CD4-positive, alpha-beta T cell treated with Interleukin-6 at 100 ng/mL for 8 hours (primary cell): ENCODE measurements around the gene PDGFRB.
"Not testable (repeated sequence)": the region's sequence is repeated elsewhere in the genome, so short reads cannot be mapped to it uniquely, and the experiment has no call there.

Source experiments
- DNase-seq: peaks from one replicate; pipeline ENCODE4 v3.0.0-alpha.2; 2020; ENCODE audit warnings: mixed read lengths, low spot score

Gene PDGFRB

GRCh38 chr5:150114102-150114641, 41.5 kb downstream of the PDGFRB start:
- no peak for DNase-seq

- no peak for DNase-seq
These were observed 42.4 kb downstream of the PDGFRB start for GRCh38 chr5:150113047-150113744.

- no peak for DNase-seq
These were observed 43.2 kb downstream of the PDGFRB start for GRCh38 chr5:150112201-150113046.

- DNase-seq: no peak
These were observed 44.5 kb downstream of the PDGFRB start for GRCh38 chr5:150111122-150111521.

GRCh38 chr5:150109921-150110320, 45.7 kb downstream of the PDGFRB start:
- DNase-seq: no peak

GRCh38 chr5:150108711-150109514, 46.7 kb downstream of the PDGFRB start:
- DNase-seq: no peak

- no peak for DNase-seq
These were observed 47.7 kb downstream of the PDGFRB start for GRCh38 chr5:150107909-150108447.

- DNase-seq: no peak
These were observed 48.8 kb downstream of the PDGFRB start for GRCh38 chr5:150106674-150107426.

- DNase-seq: no peak
These were observed 49.6 kb downstream of the PDGFRB start for GRCh38 chr5:150105928-150106615.

- no peak for DNase-seq
These were observed 51.1 kb downstream of the PDGFRB start for GRCh38 chr5:150104550-150104870.

- DNase-seq: no peak
These were observed 51.7 kb downstream of the PDGFRB start for GRCh38 chr5:150103678-150104549.

- no peak for DNase-seq
These were observed 54.6 kb downstream of the PDGFRB start for GRCh38 chr5:150101023-150101422.

- no peak for DNase-seq
These were observed 58.5 kb downstream of the PDGFRB start for GRCh38 chr5:150097152-150097551.

- no peak for DNase-seq
These were observed 63.4 kb downstream of the PDGFRB start for GRCh38 chr5:150092159-150092787.

GRCh38 chr5:150085950-150086715, 69.5 kb downstream of the PDGFRB start, which contains the start of gene CSF1R:
Gene CSF1R (minus strand): TSS chr5:150086554. CDS start chr5:150086427, 127 bp downstream.
- no peak for DNase-seq

GRCh38 chr5:150085191-150085912, 70.3 kb downstream of the PDGFRB start:
- DNase-seq: no peak

GRCh38 chr5:150084754-150085153, 70.9 kb downstream of the PDGFRB start:
- DNase-seq: not testable (repeated sequence)

- no peak for DNase-seq
These were observed 72.8 kb downstream of the PDGFRB start for GRCh38 chr5:150082889-150083288.
